Duodenal mucosa (tissue), 2 donors: ENCODE results near the gene LINC01488.

ENCODE experiments used
- H3K27ac ChIP-seq: one replicate; pipeline ENCODE4 v1.7.0; 2013; ENCODE audit warnings: low read depth, low read length
- H3K27me3 ChIP-seq, 2 donors: one replicate each; pipeline ENCODE4 v1.7.0; 2013; ENCODE audit warnings: low read length in 2 of 2, control low read depth in 1 of 2; ENCODE audit not compliant: insufficient read depth in 2 of 2, control insufficient read depth in 1 of 2
- H3K36me3 ChIP-seq, 2 donors: one replicate each; pipeline ENCODE4 v1.7.0; 2013; ENCODE audit warnings: low read length in 2 of 2, control low read depth in 1 of 2; ENCODE audit not compliant: insufficient read depth in 2 of 2, control insufficient read depth in 1 of 2
- H3K4me1 ChIP-seq, 2 donors: one replicate each; pipeline ENCODE4 v1.7.0; 2013; ENCODE audit warnings: low read length in 2 of 2, control low read depth in 1 of 2; ENCODE audit not compliant: insufficient read depth in 2 of 2, control insufficient read depth in 1 of 2
- H3K4me3 ChIP-seq, 2 donors: one replicate each; pipeline ENCODE4 v1.7.0; 2013; ENCODE audit warnings: low read length in 2 of 2, low read depth in 1 of 2
- H3K9ac ChIP-seq, 2 donors: one replicate each; pipeline ENCODE4 v1.7.0; 2013; ENCODE audit warnings: low read length in 2 of 2, low read depth in 1 of 2
- H3K9me3 ChIP-seq, 2 donors: one replicate each; pipeline ENCODE4 v1.7.0; 2013; ENCODE audit warnings: low read length in 2 of 2, control low read depth in 1 of 2; ENCODE audit not compliant: control insufficient read depth in 1 of 2

LINC01488 gene

DNA sequence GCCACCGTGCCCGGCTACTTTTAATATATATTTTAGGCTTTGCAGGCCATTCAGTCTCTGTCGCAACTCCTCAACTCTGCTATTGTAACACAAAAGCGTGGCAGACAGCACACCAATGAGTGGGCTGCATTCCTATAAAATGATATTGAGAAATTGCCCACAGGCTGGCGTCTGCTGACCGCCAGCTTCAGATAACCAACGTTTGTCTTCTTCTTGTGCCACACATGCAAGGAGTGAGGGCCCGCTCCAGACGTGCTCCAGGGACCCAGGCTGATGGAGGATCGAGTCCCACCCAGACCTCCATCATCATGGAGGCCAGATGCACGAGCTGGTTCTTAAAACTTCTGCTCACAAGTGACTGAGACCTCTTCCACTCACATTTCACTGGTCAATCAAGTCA is 35.4 kb upstream of the LINC01488 start:
- Histone ChIP-seq H3K4me1 (peaks cover 28 to 38% of the 10 kb centered on the region in 2 donors), H3K27me3 (no peaks in the 10 kb centered on the region), H3K36me3 (no peaks in the 10 kb centered on the region), H3K9me3 (no peaks in the 10 kb centered on the region), H3K9ac (no peak overlapping the region), H3K27ac (no peak overlapping the region), H3K4me3 (no peak overlapping the region)

- H3K9ac ChIP-seq = no peak overlapping the region
- no peaks in the 10 kb centered on the region for H3K36me3 ChIP-seq
- H3K27ac ChIP-seq = no peak overlapping the region
- no peak overlapping the region for H3K4me3 ChIP-seq
- H3K4me1 ChIP-seq = peaks cover 25 to 33% of the 10 kb centered on the region in 2 donors
- no peaks in the 10 kb centered on the region for H3K9me3 ChIP-seq
- H3K27me3 ChIP-seq = no peaks in the 10 kb centered on the region
These were observed 33.7 kb upstream of the LINC01488 start for GRCh38 chr11:69447786-69448185.

- Histone ChIP-seq H3K4me3 (no peak overlapping the region), H3K9ac (no peak overlapping the region), H3K36me3 (no peaks in the 10 kb centered on the region), H3K27me3 (no peaks in the 10 kb centered on the region), H3K27ac (peak overlapping the region; percentile 24), H3K4me1 (peaks cover 17 to 24% of the 10 kb centered on the region in 2 donors), H3K9me3 (no peaks in the 10 kb centered on the region)
These were observed 32.8 kb upstream of the LINC01488 start for GRCh38 chr11:69448471-69449284.

GRCh38 chr11:69449320-69450063 is 32.0 kb upstream of the LINC01488 start:
- peaks cover 16 to 24% of the 10 kb centered on the region in 2 donors for H3K4me1 ChIP-seq
- H3K27ac ChIP-seq = peak overlapping the region; percentile 24
- no peaks in the 10 kb centered on the region for H3K36me3 ChIP-seq
- no peaks in the 10 kb centered on the region for H3K9me3 ChIP-seq
- no peak overlapping the region for H3K9ac ChIP-seq
- no peak overlapping the region for H3K4me3 ChIP-seq
- no peaks in the 10 kb centered on the region for H3K27me3 ChIP-seq

- no peaks in the 10 kb centered on the region for H3K9me3 ChIP-seq
- H3K4me3 ChIP-seq = no peak overlapping the region
- no peak overlapping the region for H3K9ac ChIP-seq
- peak overlapping the region; percentile 58 for H3K27ac ChIP-seq
- peaks cover 16 to 25% of the 10 kb centered on the region in 2 donors for H3K4me1 ChIP-seq
- no peaks in the 10 kb centered on the region for H3K36me3 ChIP-seq
- no peaks in the 10 kb centered on the region for H3K27me3 ChIP-seq
These were observed 31.2 kb upstream of the LINC01488 start for GRCh38 chr11:69450064-69450856.

GRCh38 chr11:69450857-69451220 is 30.6 kb upstream of the LINC01488 start:
- H3K4me3 ChIP-seq = no peak overlapping the region
- no peak overlapping the region for H3K9ac ChIP-seq
- peaks cover 16 to 25% of the 10 kb centered on the region in 2 donors for H3K4me1 ChIP-seq
- H3K36me3 ChIP-seq = no peaks in the 10 kb centered on the region
- no peaks in the 10 kb centered on the region for H3K9me3 ChIP-seq
- no peak overlapping the region for H3K27ac ChIP-seq
- no peaks in the 10 kb centered on the region for H3K27me3 ChIP-seq

DNA sequence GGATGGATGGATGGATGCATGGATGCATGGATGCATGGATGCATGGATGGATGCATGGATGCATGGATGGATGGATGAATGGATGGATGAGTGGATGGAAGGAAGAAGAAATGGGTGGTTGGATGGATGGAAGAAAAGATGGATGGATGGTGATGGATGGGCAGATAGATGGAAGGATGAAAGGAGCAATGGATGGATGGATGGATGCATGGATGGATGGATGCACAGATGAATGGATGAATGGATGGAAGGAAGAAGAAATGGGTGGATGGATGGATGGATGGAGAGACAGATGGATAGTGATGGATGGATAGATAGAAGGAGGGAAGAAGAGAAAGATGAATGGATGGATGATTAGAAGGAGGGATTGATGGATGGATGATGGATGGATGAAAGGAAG is 30.2 kb upstream of the LINC01488 start:
- Histone ChIP-seq H3K4me3 (no peak overlapping the region), H3K9me3 (no peaks in the 10 kb centered on the region), H3K4me1 (peaks cover 16 to 25% of the 10 kb centered on the region in 2 donors), H3K27me3 (no peaks in the 10 kb centered on the region), H3K36me3 (no peaks in the 10 kb centered on the region), H3K27ac (no peak overlapping the region), H3K9ac (no peak overlapping the region)

- Histone ChIP-seq H3K36me3 (no peaks in the 10 kb centered on the region), H3K27me3 (no peaks in the 10 kb centered on the region), H3K27ac (no peak overlapping the region), H3K9ac (no peak overlapping the region), H3K4me3 (no peak overlapping the region), H3K4me1 (peaks cover 16 to 25% of the 10 kb centered on the region in 2 donors), H3K9me3 (peaks cover 0 to 4% of the 10 kb centered on the region in 2 donors)
These were observed 29.1 kb upstream of the LINC01488 start for GRCh38 chr11:69452206-69452987.

DNA sequence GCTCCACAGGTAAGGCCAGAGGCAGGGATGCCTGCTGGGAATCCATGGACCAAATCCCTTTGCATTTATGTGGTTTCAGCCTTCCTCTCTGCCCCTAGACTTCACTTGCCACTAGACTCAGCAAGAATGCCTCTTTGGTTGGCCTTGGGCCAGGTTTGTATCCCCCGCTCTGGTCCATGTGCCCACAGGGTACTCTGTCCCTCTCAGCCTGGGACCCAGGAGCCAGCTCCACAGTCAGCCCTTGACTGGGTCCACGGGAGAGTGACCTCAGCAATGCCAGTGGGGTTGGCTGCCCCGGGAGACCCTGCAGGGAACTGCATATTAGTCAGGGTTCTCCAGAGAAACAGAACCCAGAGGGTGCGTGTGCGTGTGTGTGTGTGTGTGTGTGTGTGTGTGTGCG is 28.3 kb upstream of the LINC01488 start:
- peaks cover 0 to 4% of the 10 kb centered on the region in 2 donors for H3K9me3 ChIP-seq
- peaks cover 16 to 21% of the 10 kb centered on the region in 2 donors for H3K4me1 ChIP-seq
- H3K4me3 ChIP-seq = no peak overlapping the region
- no peaks in the 10 kb centered on the region for H3K36me3 ChIP-seq
- no peak overlapping the region for H3K9ac ChIP-seq
- H3K27me3 ChIP-seq = no peaks in the 10 kb centered on the region
- no peak overlapping the region for H3K27ac ChIP-seq
